IMR-90 (cell line): ENCODE data around the gene THAP6. TPM values are rescaled to one million over a fixed set of nuclear protein-coding genes. Genes with fewer than 3 reads are reported as not detected.

Experiments
- ATAC-seq: fragments of 200-7000 bp; cut with Tn5 transposase; 2 replicates; pipeline ENCODE4 v1.9.1; 2020; ENCODE audit warnings: low read depth, mild to moderate bottlenecking, moderate library complexity
- BruUV-seq: library from RNA; stranded (reverse); fragments of 400-500 nt; replicated peaks from 2 replicates; lab custom pipeline; 2021; lab: Mats Ljungman, UMichigan
- CTCF ChIA-PET: fragments of 300-600 bp; formaldehyde crosslinking; extraction: SDS; loops from one replicate; lab custom pipeline; 2021; ENCODE audit warnings: antibody characterized with exemption; lab: Yijun Ruan, JAX
- POLR2A ChIA-PET: fragments of 300-600 bp; sonication (Branson Sonifier 250); formaldehyde crosslinking; loops from one replicate; lab custom pipeline; 2022; ENCODE audit warnings: antibody characterized with exemption; ENCODE audit not compliant: unreplicated experiment; lab: Charles Lee
- DNase-seq: peaks from one replicate; pipeline ENCODE4 v3.0.0; 2013
- H2AFZ ChIP-seq: replicated peaks from 2 replicates; pipeline ENCODE3; 2013; ENCODE audit warnings: low read length, mild to moderate bottlenecking; ENCODE audit not compliant: poor library complexity
- H2AK5ac ChIP-seq: 2 replicates; pipeline ENCODE4 v1.6.1; 2013; ENCODE audit warnings: low read depth, low read length, inconsistent platforms
- H2AK9ac ChIP-seq: replicated peaks from 2 replicates; pipeline ENCODE3; 2013; ENCODE audit warnings: mild to moderate bottlenecking, low read depth, low read length, moderate library complexity; ENCODE audit not compliant: poor library complexity
- H2BK120ac ChIP-seq: 2 replicates; pipeline ENCODE4 v1.6.1; 2013; ENCODE audit warnings: low read depth, low read length, inconsistent platforms
- H2BK15ac ChIP-seq: 3 replicates; pipeline ENCODE4 v1.6.1; 2013; ENCODE audit warnings: low read depth, low read length, inconsistent platforms
- H2BK20ac ChIP-seq: 2 replicates; pipeline ENCODE4 v1.6.1; 2013; ENCODE audit warnings: low read depth, mild to moderate bottlenecking, inconsistent platforms, low read length, moderate library complexity
- H2BK5ac ChIP-seq: 2 replicates; pipeline ENCODE4 v1.6.1; 2013; ENCODE audit warnings: mild to moderate bottlenecking, low read depth, low read length, inconsistent platforms; ENCODE audit not compliant: poor library complexity, severe bottlenecking
- H3K14ac ChIP-seq: replicated peaks from 2 replicates; pipeline ENCODE4 v1.6.1; 2013; ENCODE audit warnings: low read depth, low read length, inconsistent platforms
- H3K18ac ChIP-seq: 2 replicates; pipeline ENCODE4 v1.6.1; 2013; ENCODE audit warnings: low read depth, low read length, control low read depth
- H3K23ac ChIP-seq: 2 replicates; pipeline ENCODE4 v1.6.1; 2013; ENCODE audit warnings: low read depth, low read length, inconsistent platforms
- H3K27ac ChIP-seq: 2 replicates; pipeline ENCODE4 v1.5.1; 2013; ENCODE audit warnings: mild to moderate bottlenecking, control low read depth, low read length; ENCODE audit not compliant: insufficient read depth
- H3K27me3 ChIP-seq: 2 replicates; pipeline ENCODE4 v1.6.1; 2013; ENCODE audit warnings: low read length; ENCODE audit not compliant: control insufficient read depth, insufficient read depth
- H3K36me3 ChIP-seq: 2 replicates; pipeline ENCODE4 v1.6.1; 2013; ENCODE audit warnings: low read length, mixed read lengths; ENCODE audit not compliant: control insufficient read depth, insufficient read depth
- H3K4ac ChIP-seq: 2 replicates; pipeline ENCODE4 v1.6.1; 2013; ENCODE audit warnings: low read depth, low read length, inconsistent platforms
- H3K4me1 ChIP-seq: 2 replicates; pipeline ENCODE4 v1.6.1; 2013; ENCODE audit warnings: low read length, mixed read lengths; ENCODE audit not compliant: control insufficient read depth, insufficient read depth
- H3K4me2 ChIP-seq: 2 replicates; pipeline ENCODE4 v1.6.1; 2013; ENCODE audit warnings: low read depth, mild to moderate bottlenecking, control low read depth, low read length, moderate library complexity
- H3K4me3 ChIP-seq: 2 replicates; pipeline ENCODE4 v1.5.1; 2013; ENCODE audit warnings: low read depth, mild to moderate bottlenecking, control low read depth, low read length, moderate library complexity; ENCODE audit not compliant: insufficient read depth
- H3K56ac ChIP-seq: 2 replicates; pipeline ENCODE4 v1.6.1; 2013; ENCODE audit warnings: low read length, inconsistent platforms; ENCODE audit not compliant: insufficient read depth; ENCODE audit errors: extremely low read depth
- H3K79me1 ChIP-seq, 2 experiments: 2 replicates each; pipeline ENCODE4 v1.6.1; 2013; ENCODE audit warnings: low read length in 2 of 2, inconsistent platforms in 1 of 2, low read depth in 1 of 2
- H3K9ac ChIP-seq: 2 replicates; pipeline ENCODE4 v1.6.1; 2013; ENCODE audit warnings: low read depth, low read length, control low read depth
- H3K9me1 ChIP-seq: 2 replicates; pipeline ENCODE4 v1.6.1; 2013; ENCODE audit warnings: low read length, inconsistent platforms; ENCODE audit not compliant: insufficient read depth
- H3K9me3 ChIP-seq: 2 replicates; pipeline ENCODE4 v1.6.1; 2013; ENCODE audit warnings: low read length; ENCODE audit not compliant: control insufficient read depth, insufficient read depth
- H4K20me1 ChIP-seq: 2 replicates; pipeline ENCODE4 v1.6.1; 2013; ENCODE audit warnings: low read length, inconsistent platforms; ENCODE audit not compliant: insufficient read depth
- H4K5ac ChIP-seq: 2 replicates; pipeline ENCODE4 v1.6.1; 2013; ENCODE audit warnings: mild to moderate bottlenecking, low read depth, low read length, control low read depth
- H4K8ac ChIP-seq, 2 experiments: 2 replicates each; pipeline ENCODE4 v1.6.1; 2013; ENCODE audit warnings: low read depth in 2 of 2, low read length in 2 of 2, control low read depth in 1 of 2, inconsistent platforms in 1 of 2
- H4K91ac ChIP-seq: 2 replicates; pipeline ENCODE4 v1.6.1; 2013; ENCODE audit warnings: low read depth, low read length, inconsistent platforms; ENCODE audit not compliant: insufficient read depth
- BHLHE40 ChIP-seq: fragments of 150-350 bp; IDR thresholded peaks from 2 replicates; pipeline ENCODE4 v1.6.1; 2016; ENCODE audit warnings: mild to moderate bottlenecking, low read depth, low read length
- CEBPB ChIP-seq: IDR thresholded peaks from 2 replicates; pipeline ENCODE4 v1.6.1; 2012; ENCODE audit warnings: low read depth, low read length, improper control_type of control experiment
- CHD1 ChIP-seq: IDR thresholded peaks from 2 replicates; pipeline ENCODE4 v1.6.1; 2012; ENCODE audit warnings: low read depth, low read length, improper control_type of control experiment
- CTCF ChIP-seq: conservative IDR thresholded peaks from 2 replicates; pipeline ENCODE4 v1.5.1; 2012; ENCODE audit warnings: mild to moderate bottlenecking, low read depth, low read length, improper control_type of control experiment
- ELK1 ChIP-seq: fragments of 150-350 bp; IDR thresholded peaks from 2 replicates; pipeline ENCODE4 v1.6.1; 2016; ENCODE audit warnings: low read depth, mild to moderate bottlenecking, low read length, moderate library complexity, borderline replicate concordance
- FOS ChIP-seq: fragments of 150-350 bp; IDR thresholded peaks from 2 replicates; pipeline ENCODE4 v1.6.1; 2016; ENCODE audit warnings: low read depth, low read length
- MAFK ChIP-seq: IDR thresholded peaks from 2 replicates; pipeline ENCODE4 v1.6.1; 2012; ENCODE audit warnings: low read depth, low read length, improper control_type of control experiment
- MAZ ChIP-seq: IDR thresholded peaks from 2 replicates; pipeline ENCODE4 v1.6.1; 2012; ENCODE audit warnings: low read depth, mild to moderate bottlenecking, low read length, improper control_type of control experiment, moderate library complexity, borderline replicate concordance
- MXI1 ChIP-seq: IDR thresholded peaks from 2 replicates; pipeline ENCODE4 v1.6.1; 2012; ENCODE audit warnings: low read depth, mild to moderate bottlenecking, low read length, moderate library complexity, borderline replicate concordance
- NFE2L2 ChIP-seq: fragments of 150-350 bp; IDR thresholded peaks from 2 replicates; pipeline ENCODE4 v1.6.1; 2016; ENCODE audit warnings: low read depth, mild to moderate bottlenecking, low read length
- POLR2A ChIP-seq: IDR thresholded peaks from 2 replicates; pipeline ENCODE4 v1.6.1; 2012; ENCODE audit warnings: mild to moderate bottlenecking, low read depth, low read length
- RAD21 ChIP-seq: IDR thresholded peaks from 2 replicates; pipeline ENCODE4 v1.6.1; 2012; ENCODE audit warnings: low read length, improper control_type of control experiment
- RCOR1 ChIP-seq: IDR thresholded peaks from 2 replicates; pipeline ENCODE4 v1.6.1; 2012; ENCODE audit warnings: mild to moderate bottlenecking, low read length, improper control_type of control experiment; ENCODE audit not compliant: insufficient replicate concordance
- RFX5 ChIP-seq: IDR thresholded peaks from 2 replicates; pipeline ENCODE4 v1.8.0; 2012; ENCODE audit warnings: low read depth, mild to moderate bottlenecking, low read length, moderate library complexity
- SMC3 ChIP-seq: fragments of 150-350 bp; IDR thresholded peaks from 2 replicates; pipeline ENCODE4 v1.6.1; 2016; ENCODE audit warnings: low read depth, mild to moderate bottlenecking, antibody characterized with exemption, low read length, moderate library complexity
- USF2 ChIP-seq: fragments of 150-350 bp; IDR thresholded peaks from 2 replicates; pipeline ENCODE4 v1.6.1; 2017; ENCODE audit warnings: mild to moderate bottlenecking, antibody characterized with exemption, low read length, low read depth
- WGBS, 2 experiments: methylation state at CpG; one replicate each; pipeline versions ENCODE4 v1.1.5 to v1.1.7; 2013; ENCODE audit warnings: missing lambda C conversion rate in 2 of 2; ENCODE audit not compliant: insufficient read length in 1 of 2; ENCODE audit errors: extremely low coverage in 2 of 2; 5-methylcytosine and 5-hydroxymethylcytosine counted together
- dilution Hi-C: fragments of 300-500 bp; cut with HindIII; formaldehyde crosslinking; loops from one replicate; pipeline ENCODE4 v1.14.3; 2018; ENCODE audit warnings: low sequenced_read_pairs; ENCODE audit not compliant: unreplicated experiment
- in situ Hi-C: fragments of 300-500 bp; cut with MboI; formaldehyde crosslinking; loops from 3 replicates; pipeline ENCODE4 v1.14.3; 2019; ENCODE audit warnings: low sequenced_read_pairs, inconsistent platforms, mixed read lengths
- intact Hi-C: fragments of 100-400 bp; cut with micrococcal nuclease; formaldehyde crosslinking; loops from 2 replicates; pipeline ENCODE4 v1.10.0; 2022
- polyA plus RNA-seq, 3 experiments: library from polyadenylated mRNA; depleted of rRNA; stranded (reverse); fragments of >200 nt; gene quantifications; 2 replicates each; pipeline ENCODE4 v1.2.3, GENCODE V29; 2012; ENCODE audit warnings: low replicate concordance in 1 of 3
- total RNA-seq: library from RNA; depleted of rRNA; stranded (reverse); fragments of >200 nt; gene quantifications from 2 replicates; pipeline ENCODE4 v1.2.3, GENCODE V29; 2012

The THAP6 gene
- total and polyA plus RNA-seq, 2 of the 4 experiments (the other 2 are of a cell fraction), result 6.3 to 7.0 TPM

GRCh38 chr4:75549019-75549418 is 34.7 kb downstream of the THAP6 start:
- Histone ChIP-seq H3K18ac (no peak overlapping the region), H4K5ac (no peak overlapping the region), H3K36me3 (no peaks in the 10 kb centered on the region), H3K4ac (no peak overlapping the region), H3K23ac (no peak overlapping the region), H3K14ac (no peak overlapping the region), H3K4me2 (no peak overlapping the region), H2AFZ (no peak overlapping the region), H4K91ac (no peak overlapping the region), H3K9ac (no peak overlapping the region), H3K9me1 (no peaks in the 10 kb centered on the region; the same call in 1 of the 2 replicates), H3K27me3 (no peaks in the 10 kb centered on the region), H3K9me3 (peaks cover 2% of the 10 kb centered on the region; the same call in 1 of the 2 replicates), H2BK5ac (no peak overlapping the region), H3K56ac (no peak overlapping the region), H3K4me3 (no peak overlapping the region), H3K79me1 (no peaks in the 10 kb centered on the region), H3K4me1 (no peaks in the 10 kb centered on the region), H2BK20ac (no peak overlapping the region), H4K20me1 (no peaks in the 10 kb centered on the region), H2BK15ac (no peak overlapping the region), H3K27ac (no peak overlapping the region), H2AK5ac (no peak overlapping the region), H4K8ac (no peak overlapping the region), H2BK120ac (no peak overlapping the region), H2AK9ac (no peak overlapping the region)
- ATAC-seq (no peak), DNase-seq (no peak)
- ChIA-PET POLR2A (no interaction called here), CTCF (no interaction called here)
- in situ Hi-C loops, result no loop called here
- dilution Hi-C loops, result no loop called here
- intact Hi-C loops, result no loop called here
- no TSS peak for BruUV-seq
- TF ChIP-seq RCOR1 (no peak), BHLHE40 (no peak), NFE2L2 (no peak), ELK1 (no peak), RFX5 (no peak), USF2 (no peak), MAZ (no peak), CEBPB (no peak), POLR2A (no peak), CHD1 (no peak), MAFK (no peak), RAD21 (no peak), SMC3 (no peak), MXI1 (no peak), CTCF (no peak), FOS (no peak)
- 100% methylated on average over 2 of the region's 2 CpGs; no CpG with 5 or more reads in 1 of the 2 experiments for WGBS, 2 experiments
